Esophagus squamous epithelium (tissue), 4 donors: Measurements from ENCODE around the gene RNF187.

ENCODE experiments used
- CTCF ChIP-seq, 6 experiments: fragments of 450-650 bp in 4 of 6; fragments of 200-600 bp in 2 of 6; sonication (generic) in 2 of 6; IDR thresholded peaks; one replicate each; pipeline ENCODE4 v1.5.1; 2016 to 2019; ENCODE audit warnings: antibody characterized with exemption in 6 of 6, mild to moderate bottlenecking in 4 of 6, moderate library complexity in 4 of 6
- POLR2A ChIP-seq, 4 donors: fragments of 450-650 bp; IDR thresholded peaks; one replicate each; pipeline ENCODE4 v1.6.1; 2017; ENCODE audit warnings: antibody characterized with exemption in 4 of 4, mild to moderate bottlenecking in 4 of 4, moderate library complexity in 3 of 4

GRCh38 chr1:228538831-228539230 lies 51.6 kb downstream of the RNF187 start:
- TF ChIP-seq CTCF (IDR thresholded peaks at IDR 0.05) (no peak), POLR2A (IDR thresholded peaks at IDR 0.05) (no peak)
